ENCODE data around the gene TRIM37.
"Not testable (repeated sequence)": the region's sequence is repeated elsewhere in the genome, so short reads cannot be mapped to it uniquely, and the experiment has no call there.

The TRIM37 gene

DNA sequence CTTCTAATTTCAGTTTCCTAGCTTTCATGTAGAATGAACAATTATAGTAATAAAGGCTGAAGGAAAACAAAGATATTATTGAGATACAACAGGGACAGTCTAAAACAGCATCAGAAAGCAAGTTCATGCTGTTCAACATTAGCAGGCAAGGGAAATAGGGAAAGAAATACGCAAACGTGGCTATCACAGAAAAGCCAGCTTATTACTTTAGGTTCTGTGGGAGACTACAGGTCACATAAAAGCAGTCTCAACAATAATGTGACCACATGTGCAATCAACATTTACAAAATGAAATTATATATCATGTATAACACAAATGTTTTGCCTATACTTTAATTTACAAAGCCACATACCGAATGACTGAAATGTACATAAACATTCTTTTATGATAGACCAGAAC is 4.9 kb upstream of the TRIM37 start:
- FAIRE-seq = no peak

DNA sequence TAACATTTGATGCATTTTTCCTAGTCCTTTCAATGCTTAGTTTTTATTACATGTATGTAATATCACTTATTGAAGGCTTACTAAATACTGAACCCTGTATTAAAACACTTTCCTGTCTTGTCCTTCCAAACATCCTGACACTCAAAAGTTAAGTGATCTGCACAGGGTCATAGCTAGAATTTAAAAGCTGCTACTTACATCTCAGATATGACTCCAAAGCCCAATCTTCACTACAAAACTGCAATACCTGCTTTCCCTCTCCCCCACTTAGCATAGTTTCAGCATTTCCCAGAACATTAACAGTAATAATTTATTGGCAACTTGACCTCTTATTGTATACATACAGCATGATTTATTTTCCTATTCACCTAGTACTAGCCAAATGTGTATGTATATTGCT is 4.3 kb upstream of the TRIM37 start:
- no peak for FAIRE-seq

DNA sequence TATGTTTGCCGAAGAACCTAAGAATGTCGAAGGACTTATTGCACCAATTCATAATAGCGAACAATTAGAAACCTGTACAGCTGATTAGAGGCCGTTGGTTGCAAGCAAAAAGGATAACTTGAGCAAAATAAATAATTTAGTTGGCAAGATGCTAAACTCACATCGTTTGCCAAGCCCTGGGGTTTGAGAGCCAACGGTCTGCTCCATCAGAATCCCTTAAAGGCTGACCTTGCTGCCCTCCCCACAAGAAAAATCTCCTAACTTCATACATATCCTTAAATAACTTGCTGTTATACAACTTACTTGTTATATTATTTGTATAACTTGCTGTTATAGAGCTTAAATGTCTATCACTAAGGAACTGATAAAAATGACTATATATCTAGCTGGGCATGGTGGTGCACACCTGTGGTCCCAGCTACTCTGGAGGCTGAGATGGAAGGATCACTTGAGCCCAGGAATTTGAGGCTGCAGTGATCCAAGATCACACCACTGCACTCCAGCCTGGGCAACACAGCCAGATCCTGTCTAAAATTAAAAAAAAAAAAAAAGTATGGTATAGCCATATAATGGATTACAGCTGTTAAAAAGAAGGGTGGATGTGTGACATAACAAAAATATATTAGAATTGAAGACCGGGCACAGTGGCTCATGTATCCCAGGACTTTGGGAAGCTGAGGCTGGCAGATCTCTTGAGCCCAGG is 1.9 kb upstream of the TRIM37 start:
- no peak for FAIRE-seq

DNA sequence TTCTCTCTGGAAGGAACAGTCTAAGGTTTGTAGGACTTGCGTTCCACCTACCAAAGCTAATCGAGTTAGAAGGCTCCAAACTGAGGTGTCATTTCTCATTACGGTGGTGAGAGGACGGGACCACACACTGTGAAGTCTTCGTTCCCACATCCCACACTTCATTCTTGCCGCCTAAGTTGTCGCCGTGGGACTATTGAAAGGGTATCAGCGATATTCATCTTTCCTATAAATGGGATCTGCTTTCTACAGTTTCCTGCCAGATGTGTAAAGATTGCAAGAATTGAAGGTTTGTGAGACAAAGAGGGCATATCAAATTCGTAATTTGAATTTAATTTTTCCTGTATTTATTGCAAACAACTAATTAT is 608 bp upstream of the TRIM37 start:
- no peak for FAIRE-seq

DNA sequence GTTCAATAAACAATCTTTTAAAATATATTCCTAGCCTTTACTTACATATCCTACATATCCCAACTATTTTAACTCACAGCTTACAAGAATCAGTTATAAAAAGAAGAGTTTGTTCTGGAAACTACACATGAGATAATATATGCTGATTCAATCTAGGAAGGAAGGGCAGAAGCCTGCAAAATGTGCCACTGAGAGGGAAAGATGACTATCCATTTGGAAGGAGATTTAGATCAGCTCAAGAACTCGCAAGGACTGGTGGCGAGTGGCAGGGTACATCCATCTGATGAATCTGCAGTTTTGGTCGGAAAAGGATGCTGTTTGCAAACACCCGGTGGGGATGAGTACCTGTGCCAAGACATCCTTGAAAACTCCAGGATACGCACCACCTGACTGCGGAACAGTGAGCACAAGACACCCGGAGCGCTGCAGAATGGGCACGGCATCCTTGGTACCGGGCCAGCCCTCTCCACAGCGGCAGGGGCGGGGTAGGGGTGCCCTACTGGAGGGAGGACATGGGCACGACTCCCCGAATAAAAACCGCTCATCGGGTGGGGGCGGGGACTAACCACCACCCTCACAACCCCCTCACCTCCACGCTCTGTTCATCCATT is 723 bp downstream of the TRIM37 start:
- no peak for FAIRE-seq

DNA sequence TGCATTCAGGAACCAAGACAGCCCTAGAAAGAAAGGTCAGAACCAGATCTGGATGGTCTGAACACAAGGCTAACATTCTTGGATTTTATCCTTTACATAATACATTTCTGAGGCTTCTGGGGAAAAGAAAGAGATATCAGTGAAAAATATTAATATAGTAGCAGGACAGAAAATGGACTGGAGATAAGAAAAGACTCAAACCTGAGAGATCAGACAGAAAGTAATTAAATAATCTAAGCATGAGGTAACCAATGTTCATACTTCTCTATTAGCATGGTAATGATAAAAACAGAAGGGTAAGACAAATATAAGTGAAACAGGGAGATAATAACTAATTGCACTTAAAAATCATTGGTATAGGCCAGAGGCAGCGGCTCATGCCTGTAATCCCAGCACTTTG is 5.5 kb downstream of the TRIM37 start:
- FAIRE-seq = no peak

DNA sequence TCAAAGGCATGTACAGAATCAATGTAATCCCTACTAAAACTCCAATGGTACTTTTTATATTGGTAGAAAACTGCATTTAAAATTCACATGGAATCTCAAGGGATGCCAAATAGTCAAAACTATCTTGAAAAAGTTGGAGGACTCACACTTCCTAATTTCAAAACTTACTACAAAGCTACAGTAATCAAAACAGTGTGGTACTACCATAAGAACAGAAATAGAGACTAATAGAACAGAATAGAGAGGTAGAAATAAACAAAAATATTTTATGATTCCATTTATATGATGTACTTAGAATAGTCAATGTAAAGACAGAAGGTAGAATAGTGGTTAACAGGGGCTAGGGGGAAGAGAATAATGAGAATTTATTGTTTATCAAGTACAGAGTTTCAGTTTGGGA is 8.8 kb downstream of the TRIM37 start:
- FAIRE-seq = no peak

DNA sequence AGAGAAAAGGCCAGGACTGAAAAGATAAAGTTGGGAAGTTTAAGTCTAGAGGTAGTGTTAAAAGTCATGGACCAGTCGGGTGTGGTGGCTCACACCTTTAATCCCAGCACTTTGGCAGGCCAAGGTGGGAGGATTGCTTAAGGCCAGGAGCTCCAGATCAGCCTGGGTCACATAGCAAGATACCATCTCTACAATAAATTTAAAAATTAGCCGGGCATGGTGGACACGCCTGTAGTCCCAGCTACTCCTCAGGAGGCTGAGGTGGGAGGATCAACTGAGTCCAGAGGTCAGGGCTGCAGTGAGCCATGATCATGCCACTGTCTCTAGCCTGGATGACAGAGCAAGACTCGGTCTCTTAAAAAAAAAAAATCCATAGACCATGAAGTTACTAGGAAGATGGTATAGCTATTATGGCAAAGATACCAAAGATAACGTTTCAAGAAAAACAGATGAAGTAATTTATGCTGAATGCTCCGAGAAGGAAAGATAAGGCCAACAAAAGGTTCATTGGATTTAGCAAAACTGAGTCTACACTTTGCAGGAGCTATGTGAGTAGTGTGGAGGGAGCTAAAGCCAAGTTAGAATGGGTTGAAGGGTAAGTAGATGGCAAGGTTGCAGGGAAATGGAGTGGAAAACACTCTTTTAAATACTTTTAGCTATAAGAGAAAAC is 11.7 kb downstream of the TRIM37 start:
- no peak for FAIRE-seq

DNA sequence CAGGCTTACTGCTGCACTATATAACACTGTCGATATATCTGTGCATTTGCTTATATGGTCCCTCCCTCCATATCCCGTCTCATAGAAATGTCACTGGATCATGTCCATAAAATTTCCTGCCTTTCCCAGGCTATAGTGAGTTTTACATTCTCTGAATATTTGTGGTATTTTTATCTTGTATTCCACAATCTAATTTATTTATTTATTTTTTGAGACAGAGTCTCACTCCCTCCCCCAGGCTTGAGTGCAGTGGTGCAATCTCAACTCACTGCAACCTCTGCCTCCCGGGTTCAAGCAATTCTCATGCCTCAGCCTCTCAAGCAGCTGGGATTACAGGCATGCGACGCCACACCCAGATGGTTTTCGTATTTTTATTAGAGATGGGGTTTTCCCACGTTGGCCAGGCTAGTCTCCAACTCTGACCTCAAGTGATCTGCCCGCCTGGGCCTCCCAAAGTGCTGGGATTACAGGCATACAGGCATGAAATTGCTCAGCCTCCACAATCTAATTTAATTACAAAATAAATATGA is 12.9 kb downstream of the TRIM37 start:
- no peak for FAIRE-seq

DNA sequence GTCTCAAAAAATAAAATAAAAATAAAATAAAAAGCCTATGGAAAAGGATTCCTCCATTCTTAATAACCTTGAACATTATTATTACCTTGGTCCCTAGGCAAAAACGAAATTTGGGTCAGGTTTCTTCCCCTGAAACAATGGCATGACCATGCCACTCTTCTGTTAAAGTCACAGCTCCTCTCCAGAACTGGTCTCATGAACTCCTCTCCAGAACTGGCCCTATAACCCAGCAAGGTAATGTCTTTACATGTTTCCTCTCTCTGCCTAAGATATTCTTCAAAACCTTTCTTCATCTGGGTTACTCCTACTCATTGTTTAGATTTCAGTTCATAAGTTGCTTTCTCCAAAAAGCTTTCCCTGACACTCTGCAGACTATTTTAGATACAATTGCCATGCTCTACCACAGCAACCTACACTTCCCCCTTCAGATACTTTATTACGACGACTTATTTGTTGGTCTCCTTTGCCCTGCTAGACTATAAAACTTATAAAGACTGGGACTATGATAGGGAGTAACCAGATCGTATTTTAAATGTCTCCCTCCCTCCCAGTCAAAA is 13.5 kb downstream of the TRIM37 start:
- no peak for FAIRE-seq

DNA sequence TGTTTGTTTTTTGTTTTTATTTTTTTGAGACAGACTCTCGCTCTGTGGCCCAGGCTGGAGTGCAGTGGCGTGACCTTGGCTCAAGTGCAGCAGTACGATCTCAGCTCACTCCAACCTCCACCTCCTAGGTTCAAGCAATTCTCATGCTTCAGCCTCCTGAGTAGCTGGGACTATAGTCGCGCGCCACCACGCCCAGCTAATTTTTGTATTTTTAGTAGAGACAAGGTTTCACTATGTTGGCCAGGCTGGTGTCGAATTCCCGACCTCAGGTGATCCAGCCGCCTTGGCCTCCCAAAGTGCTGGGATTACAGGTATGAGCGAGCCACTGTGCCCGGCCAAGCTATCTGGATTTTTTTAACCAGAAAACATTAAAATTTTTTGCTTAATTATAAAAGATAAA is 16.1 kb downstream of the TRIM37 start:
- FAIRE-seq = not testable (repeated sequence)

DNA sequence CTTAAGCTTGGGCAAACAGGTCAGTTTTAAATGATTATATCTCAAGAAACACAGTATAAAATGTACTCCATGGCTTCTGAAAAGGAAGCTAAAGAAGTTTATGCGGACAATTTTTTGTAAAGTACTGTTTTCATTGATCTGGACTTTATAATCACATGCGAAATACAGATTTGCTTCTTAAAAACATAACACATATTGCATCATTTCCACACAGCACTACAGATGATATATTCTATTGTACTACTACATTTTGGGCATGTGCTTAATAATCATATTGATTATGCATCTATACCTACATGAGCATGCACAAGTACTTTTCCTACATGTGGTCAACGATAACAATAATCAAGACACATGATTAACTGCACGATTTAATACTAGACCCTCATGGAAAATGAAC is 22.5 kb downstream of the TRIM37 start:
- no peak for FAIRE-seq

DNA sequence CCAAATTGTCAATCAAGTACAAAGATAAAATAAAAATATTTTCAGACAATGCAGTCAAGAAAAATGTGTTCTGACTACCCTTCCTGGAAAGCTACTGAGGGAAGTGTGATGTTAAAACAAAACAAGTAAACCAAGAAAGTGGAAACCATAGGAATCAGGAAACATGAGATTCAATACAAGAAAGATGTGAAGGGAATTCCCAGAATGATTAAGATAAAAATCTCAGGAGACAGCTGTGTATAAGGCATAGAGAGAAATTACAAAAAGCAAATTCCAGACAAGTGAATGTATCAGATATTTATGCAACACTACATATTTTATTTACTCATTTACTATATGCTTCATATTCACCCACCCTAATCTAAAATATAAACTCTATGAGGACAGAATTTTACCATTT is 32.2 kb downstream of the TRIM37 start:
- FAIRE-seq = no peak

DNA sequence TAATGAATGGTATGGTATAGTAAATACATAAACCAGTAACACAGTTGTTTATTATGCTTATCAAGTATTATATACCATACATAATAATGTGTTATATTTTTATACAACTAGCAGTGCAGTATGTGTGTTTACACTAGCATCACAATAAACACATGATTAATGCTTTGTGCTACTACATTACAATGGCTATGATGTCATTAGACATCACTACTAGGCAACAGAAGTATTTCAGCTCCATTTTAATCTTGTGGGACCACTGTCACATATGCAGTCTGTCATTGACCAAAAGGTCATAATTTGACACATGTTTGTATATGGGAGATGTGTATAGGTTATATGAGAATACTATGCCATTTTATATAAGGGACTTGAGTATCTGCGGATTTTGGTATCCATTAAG is 32.7 kb downstream of the TRIM37 start:
- no peak for FAIRE-seq

DNA sequence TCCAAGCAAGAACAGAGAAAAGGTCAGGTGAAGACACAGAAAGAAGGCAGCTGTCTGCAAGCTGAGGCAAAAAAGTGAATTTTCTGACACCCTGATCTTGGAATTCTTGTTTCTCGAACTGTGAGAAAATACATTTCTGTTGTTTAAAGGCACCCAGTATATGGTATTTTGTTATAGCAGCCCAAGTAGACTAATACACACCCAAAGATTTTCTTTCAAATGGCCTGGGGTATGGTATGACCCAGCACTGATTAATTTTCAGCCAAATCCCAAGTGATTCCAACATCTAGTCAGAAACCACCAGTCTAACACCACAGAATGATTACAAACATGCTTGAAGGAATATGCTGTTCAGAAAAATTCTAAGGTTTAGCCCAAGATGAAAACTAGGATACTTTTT is 36.8 kb downstream of the TRIM37 start:
- FAIRE-seq = no peak

DNA sequence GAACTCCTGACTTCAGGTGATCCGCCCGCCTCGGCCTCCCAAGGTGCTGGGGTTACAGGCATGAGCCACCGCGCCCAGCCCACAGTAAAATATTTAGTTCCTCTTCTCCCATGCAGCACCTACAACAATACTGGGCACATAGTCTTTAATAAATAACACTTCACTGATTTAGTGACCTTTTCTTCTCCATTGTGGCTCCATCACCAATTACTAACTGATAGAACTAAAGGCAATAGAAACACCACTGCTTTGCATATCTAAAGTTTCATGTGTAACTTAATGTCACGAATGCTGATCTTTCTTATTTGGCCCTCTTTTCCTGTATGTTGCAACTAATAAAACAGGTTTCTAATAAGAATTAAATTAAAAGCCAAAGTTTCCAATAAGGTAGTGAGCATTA is 38.9 kb downstream of the TRIM37 start:
- no peak for FAIRE-seq

DNA sequence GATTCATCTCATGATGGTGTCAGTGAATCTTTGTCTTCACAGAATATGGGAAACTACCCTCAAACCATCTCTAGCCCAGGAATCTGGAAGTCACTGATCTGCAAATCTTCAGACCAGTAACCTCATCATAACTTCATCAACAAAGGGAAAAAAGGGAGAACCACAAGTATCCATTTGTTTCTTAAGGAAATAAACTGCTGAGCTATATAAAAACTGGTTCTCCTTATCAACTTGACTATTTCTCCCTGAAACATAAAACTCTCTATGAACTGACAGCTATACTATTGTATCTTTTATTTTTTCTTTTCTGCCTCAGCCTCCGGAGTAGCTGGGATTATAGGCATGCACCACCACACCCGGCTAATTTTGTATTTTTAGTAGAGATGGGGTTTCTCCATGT is 39.3 kb downstream of the TRIM37 start:
- no peak for FAIRE-seq

DNA sequence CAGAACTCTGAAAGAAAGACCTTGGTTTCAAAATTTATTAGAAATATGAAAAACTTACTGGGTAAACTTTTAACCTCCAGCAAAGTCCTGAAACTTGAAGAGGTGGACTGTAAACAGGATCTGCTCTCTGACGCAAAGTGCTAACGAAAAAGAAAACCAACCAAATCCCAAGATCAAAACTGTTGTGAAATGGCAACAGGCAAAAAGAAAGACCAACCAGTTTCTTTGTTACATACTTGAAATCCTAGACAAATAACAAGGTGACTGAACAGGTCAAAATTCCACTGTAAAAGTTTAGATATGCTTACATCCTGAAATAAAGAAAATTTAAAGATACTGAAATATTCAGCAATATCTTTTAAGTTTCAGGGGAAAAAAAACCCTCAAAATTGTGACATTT is 44.2 kb downstream of the TRIM37 start:
- no peak for FAIRE-seq

DNA sequence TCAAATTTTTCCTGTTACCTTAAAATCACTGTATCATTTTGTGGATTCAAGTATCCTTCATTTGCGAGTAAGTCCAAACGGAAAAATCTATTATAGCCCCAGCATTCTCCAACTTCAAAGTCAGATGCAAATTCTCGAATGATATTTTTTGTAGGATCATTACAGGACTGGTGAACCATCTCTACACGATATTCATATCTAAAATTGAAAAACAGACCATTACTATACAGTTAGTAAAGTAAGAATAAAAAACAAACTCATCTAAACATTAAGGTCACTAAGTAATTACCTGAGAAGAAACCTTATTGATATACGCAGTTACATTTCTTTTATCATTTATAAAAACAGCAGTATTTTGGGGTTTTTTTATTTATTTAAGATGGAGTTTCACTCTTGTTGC is 49.8 kb downstream of the TRIM37 start:
- FAIRE-seq = no peak

DNA sequence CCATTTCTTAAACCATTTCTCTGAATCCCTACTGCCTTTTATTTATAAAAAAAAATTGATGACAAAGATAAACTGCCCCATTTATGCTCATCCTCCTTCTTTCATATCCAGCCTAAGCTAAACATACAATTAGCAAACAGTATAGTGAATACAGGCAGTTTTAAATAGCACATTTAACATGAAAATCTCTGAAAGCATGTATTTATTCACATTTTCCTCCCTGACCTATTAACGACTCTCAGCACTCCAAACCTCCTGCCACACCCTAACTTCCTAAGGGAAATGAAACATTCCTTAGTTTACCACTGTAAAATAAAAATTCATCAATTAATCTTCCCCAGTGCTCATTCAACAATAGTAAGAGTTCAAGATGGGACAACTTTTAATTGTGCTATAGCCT is 56.9 kb downstream of the TRIM37 start:
- FAIRE-seq = no peak

DNA sequence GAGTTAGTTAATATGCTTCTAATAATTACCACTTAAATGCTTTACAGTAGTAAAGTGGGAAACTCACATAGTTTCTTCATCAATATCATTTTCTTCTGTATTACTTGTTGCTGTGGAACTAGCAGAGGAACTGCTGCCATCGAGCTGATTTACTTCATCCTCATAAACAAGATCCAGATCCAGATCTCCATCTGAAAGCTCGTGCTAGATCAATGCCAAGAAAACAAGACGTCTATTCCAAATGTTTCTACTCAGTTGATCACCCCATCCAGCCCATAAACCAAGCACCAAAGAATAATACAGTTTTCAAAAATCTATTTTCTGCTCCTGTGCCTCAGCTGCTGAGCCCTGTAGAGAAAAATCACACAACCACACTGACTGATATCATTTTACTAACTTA is 59.1 kb downstream of the TRIM37 start:
- no peak for FAIRE-seq

DNA sequence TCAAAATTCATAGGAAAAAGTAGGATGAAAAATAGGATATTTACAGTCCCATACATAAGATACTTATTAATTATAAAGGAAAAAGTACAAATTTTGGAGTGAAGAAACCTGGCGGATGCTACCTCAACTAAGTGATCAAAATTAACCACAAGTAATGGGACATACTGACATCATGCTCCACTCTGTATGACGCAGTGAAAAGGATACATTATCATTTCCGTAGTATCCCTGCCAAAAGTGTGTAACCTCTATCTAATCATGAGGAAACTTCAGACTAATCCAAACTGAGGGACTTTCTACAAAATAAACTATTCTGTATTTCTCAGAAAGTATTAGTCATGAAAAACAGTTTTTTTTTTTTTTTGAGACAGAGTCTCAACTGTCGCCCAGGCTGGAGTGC is 60.5 kb downstream of the TRIM37 start:
- no peak for FAIRE-seq

DNA sequence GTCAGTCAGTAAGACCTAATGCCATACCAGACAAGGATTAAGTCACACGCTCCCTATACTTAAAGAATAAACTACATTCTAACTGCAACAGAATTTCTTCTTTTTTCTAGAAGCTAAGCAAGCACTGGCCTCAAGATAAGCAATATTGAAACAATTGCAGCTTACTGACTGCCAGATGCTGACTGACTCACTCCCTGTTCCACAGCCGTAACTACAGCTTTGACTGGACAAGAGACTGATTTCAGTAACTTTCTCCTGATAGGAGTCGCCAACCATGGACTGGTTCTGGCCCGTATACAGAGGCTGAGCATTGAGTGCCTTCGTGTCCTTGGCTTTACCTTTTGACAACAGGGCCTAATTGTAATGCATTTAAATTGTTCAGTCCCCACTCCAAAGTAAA is 67.9 kb downstream of the TRIM37 start:
- FAIRE-seq = no peak

DNA sequence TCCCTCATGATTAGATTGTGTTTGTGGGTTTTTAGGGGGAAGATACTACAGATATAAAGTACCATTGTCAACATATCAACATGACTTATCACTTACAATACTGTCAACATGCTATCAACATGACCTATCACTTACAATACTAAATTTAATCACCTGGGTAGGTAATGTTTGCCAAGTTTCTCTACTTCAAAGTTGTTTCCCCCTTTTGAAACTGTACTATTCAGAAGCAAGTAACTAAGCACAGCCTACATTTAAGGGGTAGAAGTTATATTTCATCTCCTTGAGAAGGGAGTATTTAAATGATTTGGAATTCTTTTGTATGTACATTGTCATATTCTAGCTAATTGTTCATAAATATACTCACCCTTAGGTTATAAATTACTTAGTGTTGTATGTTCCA is 68.7 kb downstream of the TRIM37 start:
- no peak for FAIRE-seq

Data from islet of Langerhans (tissue), 1 donor.